ENCODE data around the gene DUSP12. TPM values are rescaled to one million over a fixed set of nuclear protein-coding genes. Genes with fewer than 3 reads are reported as not detected.
"Not testable (repeated sequence)": the region's sequence is repeated elsewhere in the genome, so short reads cannot be mapped to it uniquely, and the experiment has no call there.

Gene DUSP12
- polyA plus RNA-seq, 1 donor from 2014 or later: 47.3 TPM

- peaks cover 30 to 50% (median 43%) of the 10 kb centered on the region in 3 donors for H3K4me1 Mint-ChIP-seq
- no peak overlapping the region for H3K27ac Mint-ChIP-seq
- peaks cover 2% of the 10 kb centered on the region for H3K36me3 Mint-ChIP-seq
- H3K4me3 Mint-ChIP-seq: peak overlapping the region in 1 of 4 donors; percentile 30
- H3K9me3 Mint-ChIP-seq: no peaks in the 10 kb centered on the region
- H3K27me3 Mint-ChIP-seq: no peaks in the 10 kb centered on the region
Observed at GRCh38 chr1:161721738-161722343, 27.7 kb upstream of the DUSP12 start.

DNA sequence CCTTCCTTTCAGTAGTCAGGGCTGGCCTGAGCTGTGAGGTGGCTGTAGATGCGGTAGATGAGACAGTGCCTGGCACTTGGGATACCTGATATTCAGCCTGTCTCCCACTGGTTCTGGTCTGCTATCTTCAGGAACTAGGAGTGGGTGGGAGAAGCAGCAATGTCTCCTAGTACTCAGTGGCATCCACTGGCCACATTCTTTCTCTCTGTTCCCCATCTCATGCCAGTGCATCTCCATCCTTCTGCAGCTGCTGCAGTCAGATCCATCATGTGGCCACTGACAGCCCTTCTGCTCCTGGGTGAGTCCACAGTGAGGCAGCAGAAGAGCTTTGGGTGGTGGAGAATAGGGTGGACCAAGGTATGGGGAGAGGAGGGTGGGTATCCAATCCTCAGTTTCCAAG is 27.2 kb upstream of the DUSP12 start:
- no peaks in the 10 kb centered on the region for H3K9me3 Mint-ChIP-seq
- H3K4me1 Mint-ChIP-seq: peaks cover 24 to 45% (median 38%) of the 10 kb centered on the region in 3 donors
- H3K27me3 Mint-ChIP-seq: no peaks in the 10 kb centered on the region
- H3K4me3 Mint-ChIP-seq: no peak overlapping the region
- peaks cover 2% of the 10 kb centered on the region for H3K36me3 Mint-ChIP-seq
- no peak overlapping the region for H3K27ac Mint-ChIP-seq

- Mint-ChIP-seq H3K4me3 (peak overlapping the region in 1 of 4 donors; percentile 50), H3K36me3 (peaks cover 3% of the 10 kb centered on the region), H3K27ac (no peak overlapping the region), H3K9me3 (no peaks in the 10 kb centered on the region), H3K27me3 (no peaks in the 10 kb centered on the region), H3K4me1 (peaks cover 28 to 46% (median 36%) of the 10 kb centered on the region in 3 donors)
Observed at GRCh38 chr1:161723459-161724141, 26.0 kb upstream of the DUSP12 start.

GRCh38 chr1:161725258-161725907 is 24.2 kb upstream of the DUSP12 start:
- Mint-ChIP-seq H3K27ac (peak overlapping the region; percentile 76 to 97 (median 90)), H3K4me3 (peak overlapping the region; percentile 94 to 98 (median 96)), H3K4me1 (peaks cover 26 to 44% (median 26%) of the 10 kb centered on the region in 3 donors)
- H3K27me3 Mint-ChIP-seq, H3K36me3 Mint-ChIP-seq, H3K9me3 Mint-ChIP-seq: not testable (repeated sequence)

DNA sequence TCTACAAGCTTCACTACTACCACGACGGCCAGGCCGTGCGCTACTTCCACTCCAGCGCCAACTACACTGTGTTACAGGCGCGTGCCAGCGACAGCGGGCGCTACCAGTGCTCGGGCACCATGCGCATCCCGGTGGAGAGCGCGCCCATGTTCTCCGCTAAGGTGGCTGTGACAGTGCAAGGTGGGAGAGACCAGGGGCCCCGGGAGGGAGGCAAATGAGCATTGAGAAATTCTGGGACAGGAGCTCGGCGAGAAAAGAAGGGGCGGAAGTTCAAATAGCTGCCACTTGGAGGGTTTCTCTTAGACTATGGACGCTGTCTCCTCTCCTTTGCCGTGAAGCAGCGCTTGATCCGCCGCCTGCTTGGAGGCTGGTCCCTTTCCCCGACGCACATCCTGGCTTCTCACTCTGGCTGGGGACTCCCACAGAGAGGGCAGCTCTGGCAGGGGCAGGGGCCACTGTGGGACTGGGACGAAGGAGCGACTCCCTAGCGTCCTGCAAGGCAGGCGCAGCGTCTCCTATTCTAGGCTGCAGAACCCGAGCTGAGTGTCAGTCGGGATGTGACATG is 23.6 kb upstream of the DUSP12 start:
- peaks cover 25 to 41% (median 25%) of the 10 kb centered on the region in 3 donors for H3K4me1 Mint-ChIP-seq

GRCh38 chr1:161726473-161727255 is 22.9 kb upstream of the DUSP12 start:
- H3K4me1 Mint-ChIP-seq: peaks cover 24 to 37% (median 31%) of the 10 kb centered on the region in 3 donors
- peak overlapping the region; percentile 61 to 97 (median 76) for H3K27ac Mint-ChIP-seq
- H3K4me3 Mint-ChIP-seq: peak overlapping the region; percentile 94 to 98 (median 96)
- H3K27me3 Mint-ChIP-seq: no peaks in the 10 kb centered on the region
- H3K36me3 Mint-ChIP-seq: peaks cover 3% of the 10 kb centered on the region
- H3K9me3 Mint-ChIP-seq: no peaks in the 10 kb centered on the region

More for the DNA sequence above, 23.6 kb upstream of the DUSP12 start:
- Mint-ChIP-seq H3K27me3 (no peaks in the 10 kb centered on the region), H3K4me3 (peak overlapping the region; percentile 94 to 98 (median 96)), H3K27ac (peak overlapping the region; percentile 76 to 97 (median 90)), H3K36me3 (peaks cover 3% of the 10 kb centered on the region), H3K9me3 (no peaks in the 10 kb centered on the region)

GRCh38 chr1:161727256-161727924 is 22.2 kb upstream of the DUSP12 start:
- H3K27ac Mint-ChIP-seq: peak overlapping the region; percentile 88 to 93 (median 89)
- H3K36me3 Mint-ChIP-seq: peaks cover 2% of the 10 kb centered on the region
- H3K4me1 Mint-ChIP-seq: peaks cover 22 to 33% (median 32%) of the 10 kb centered on the region in 3 donors
- peak overlapping the region; percentile 92 to 98 (median 95) for H3K4me3 Mint-ChIP-seq
- no peaks in the 10 kb centered on the region for H3K9me3 Mint-ChIP-seq
- no peaks in the 10 kb centered on the region for H3K27me3 Mint-ChIP-seq

DNA sequence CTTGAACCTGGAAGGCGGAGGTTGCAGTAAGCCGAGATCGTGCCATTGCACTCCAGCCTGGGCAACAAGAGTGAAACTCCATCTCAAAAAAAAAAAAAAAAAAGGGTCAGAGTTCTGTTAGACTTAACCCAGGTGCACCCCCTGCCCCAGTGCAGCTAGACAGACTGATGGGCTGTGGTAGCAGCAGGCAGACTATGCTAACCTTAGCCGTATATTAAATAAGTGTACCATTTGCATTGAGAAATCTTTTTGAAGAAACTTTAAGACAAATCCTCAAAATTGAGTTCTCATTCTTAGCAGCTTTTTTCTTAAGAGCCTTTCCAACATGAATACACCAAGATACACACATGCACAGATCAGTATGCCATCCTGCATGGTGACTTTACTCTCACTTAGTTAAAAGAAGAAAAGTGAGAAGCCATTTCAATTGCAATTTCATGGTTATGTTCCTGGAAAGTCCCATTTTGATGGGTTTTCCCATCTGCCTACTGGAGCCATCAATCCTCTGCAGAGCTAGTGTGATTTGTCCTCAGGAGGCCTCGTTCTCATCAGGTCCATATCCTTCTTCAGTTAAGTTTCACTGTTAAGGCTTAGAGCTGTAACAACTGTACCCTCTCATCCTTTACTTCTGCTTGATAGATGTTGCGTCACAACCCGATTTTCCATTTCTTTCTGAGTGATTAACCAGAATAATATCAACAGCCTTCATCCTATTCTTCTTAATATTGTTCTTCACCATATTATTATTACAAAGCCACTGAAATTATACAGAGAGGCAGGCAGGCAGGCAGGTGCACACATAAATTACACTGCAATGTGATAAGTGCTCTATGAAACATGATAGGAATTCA is 21.0 kb upstream of the DUSP12 start:
- Mint-ChIP-seq H3K36me3 (peaks cover 2% of the 10 kb centered on the region), H3K27ac (peak overlapping the region in 2 of 3 donors; percentile 20 to 27), H3K4me1 (peaks cover 22 to 33% (median 32%) of the 10 kb centered on the region in 3 donors), H3K4me3 (peak overlapping the region in 2 of 4 donors; percentile 94 to 96), H3K9me3 (no peaks in the 10 kb centered on the region), H3K27me3 (no peaks in the 10 kb centered on the region)

DNA sequence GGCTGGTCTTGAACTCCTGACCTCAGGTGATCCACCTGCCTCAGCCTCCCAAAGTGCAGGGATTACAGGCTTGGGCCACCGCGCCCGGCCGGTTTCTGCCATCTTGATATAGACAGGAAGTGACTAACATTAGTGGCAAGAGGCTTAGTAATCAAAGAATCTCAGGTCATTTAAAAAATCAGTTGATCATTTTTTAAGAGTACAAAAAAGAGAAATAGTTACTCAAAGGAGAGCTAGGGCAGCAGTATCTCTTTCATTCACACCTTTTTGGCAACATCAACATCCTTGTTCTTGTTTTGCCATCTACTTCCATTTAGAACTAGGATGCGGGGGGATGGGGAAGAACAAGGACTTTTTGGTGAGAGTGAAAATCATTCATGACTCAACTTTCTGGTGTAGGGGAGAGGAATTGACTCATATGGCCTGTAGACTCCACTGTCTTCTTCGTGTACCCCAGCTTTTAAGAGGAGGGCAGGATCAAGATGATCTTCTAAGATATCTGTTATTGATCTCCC is 19.5 kb upstream of the DUSP12 start:
- Mint-ChIP-seq H3K4me1 (peaks cover 18 to 32% (median 29%) of the 10 kb centered on the region in 3 donors), H3K9me3 (no peaks in the 10 kb centered on the region), H3K4me3 (peak overlapping the region in 2 of 4 donors; percentile 9 to 41), H3K27ac (peak overlapping the region in 1 of 3 donors; percentile 12), H3K36me3 (peaks cover 2% of the 10 kb centered on the region), H3K27me3 (no peaks in the 10 kb centered on the region)

- H3K4me1 Mint-ChIP-seq: peaks cover 11 to 26% (median 25%) of the 10 kb centered on the region in 3 donors
- no peaks in the 10 kb centered on the region for H3K9me3 Mint-ChIP-seq
- H3K36me3 Mint-ChIP-seq: peaks cover 2% of the 10 kb centered on the region
- H3K27me3 Mint-ChIP-seq: no peaks in the 10 kb centered on the region
- peak overlapping the region in 1 of 4 donors; percentile 41 for H3K4me3 Mint-ChIP-seq
- peak overlapping the region in 2 of 3 donors; percentile 33 to 54 for H3K27ac Mint-ChIP-seq
Observed at GRCh38 chr1:161731241-161731640, 18.3 kb upstream of the DUSP12 start.

GRCh38 chr1:161731981-161732718 is 17.4 kb upstream of the DUSP12 start:
- Mint-ChIP-seq H3K4me3 (peak overlapping the region in 1 of 4 donors; percentile 41), H3K9me3 (no peaks in the 10 kb centered on the region), H3K36me3 (peaks cover 2% of the 10 kb centered on the region), H3K27ac (peak overlapping the region in 2 of 3 donors; percentile 12 to 33), H3K27me3 (no peaks in the 10 kb centered on the region), H3K4me1 (peaks cover 11 to 29% (median 25%) of the 10 kb centered on the region in 3 donors)

DNA sequence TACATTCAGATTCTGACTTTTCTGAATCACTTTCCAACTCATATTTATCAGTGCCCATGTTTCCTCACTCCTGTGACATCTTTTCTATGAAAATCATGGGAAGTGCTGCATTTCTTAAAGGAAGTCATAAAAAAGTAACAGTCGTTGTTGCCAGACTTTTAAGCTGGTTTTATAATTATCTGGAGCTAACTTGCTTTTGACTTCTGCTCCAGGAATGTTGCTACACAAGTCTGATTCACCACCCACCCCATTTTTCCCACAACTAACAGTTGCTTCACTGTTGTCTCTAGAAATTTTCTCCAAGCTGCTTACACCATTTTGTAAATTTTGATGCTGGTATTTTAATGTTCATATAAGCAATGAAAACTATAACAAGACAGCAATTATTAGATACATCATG is 16.1 kb upstream of the DUSP12 start:
- no peaks in the 10 kb centered on the region for H3K27me3 Mint-ChIP-seq
- H3K36me3 Mint-ChIP-seq: no peaks in the 10 kb centered on the region
- peaks cover 9 to 22% (median 18%) of the 10 kb centered on the region in 3 donors for H3K4me1 Mint-ChIP-seq
- no peaks in the 10 kb centered on the region for H3K9me3 Mint-ChIP-seq
- H3K4me3 Mint-ChIP-seq: no peak overlapping the region
- no peak overlapping the region for H3K27ac Mint-ChIP-seq
